HepG2 (cell line): Measurements from ENCODE around the gene CISD3. TPM values are rescaled to one million over a fixed set of nuclear protein-coding genes. Genes with fewer than 3 reads are reported as not detected.
A peak's percentile ranks its signal among the peaks of the same experiment; 100 is the strongest.

ENCODE experiments used
- CTCF ChIP-seq: sonication (generic); formaldehyde crosslinking; IDR thresholded peaks from 2 replicates; pipeline ENCODE4 v1.5.0; 2020; ENCODE audit warnings: mild to moderate bottlenecking, missing genetic modification reagents, moderate library complexity
- HES4 ChIP-seq: sonication (generic); formaldehyde crosslinking; IDR thresholded peaks from 2 replicates; pipeline ENCODE4 v1.9.0; 2021; ENCODE audit warnings: mild to moderate bottlenecking, missing genetic modification reagents, borderline replicate concordance
- KDM1A ChIP-seq: IDR thresholded peaks from 2 replicates; pipeline ENCODE4 v1.6.1; 2016; ENCODE audit warnings: missing compliant biosample characterization
- MIER2 ChIP-seq: IDR thresholded peaks from 2 replicates; pipeline ENCODE4 v1.6.1; 2016; ENCODE audit warnings: missing biosample characterization, missing genetic modification reagents
- PAF1 ChIP-seq: IDR thresholded peaks from 2 replicates; pipeline ENCODE4 v1.6.1; 2016; ENCODE audit warnings: missing genetic modification reagents, missing compliant biosample characterization
- PBX2 ChIP-seq: IDR thresholded peaks from 2 replicates; pipeline ENCODE4 v1.6.1; 2016; ENCODE audit warnings: control low read depth
- POLR2A ChIP-seq, 2 experiments: IDR thresholded peaks; 2 replicates each; pipeline ENCODE4 v1.6.1; 2011; ENCODE audit warnings: low read depth in 2 of 2, low read length in 2 of 2, mild to moderate bottlenecking in 1 of 2, moderate library complexity in 1 of 2; ENCODE audit not compliant: insufficient read depth in 1 of 2
- RBM39 ChIP-seq: fragments of 200-400 bp; formaldehyde crosslinking; IDR thresholded peaks from one replicate; pipeline ENCODE4 v1.6.1; 2018; ENCODE audit warnings: antibody characterized with exemption, mild to moderate bottlenecking, low read depth, low read length; ENCODE audit not compliant: poor library complexity, severe bottlenecking
- RFX5 ChIP-seq: IDR thresholded peaks from 2 replicates; pipeline ENCODE4 v1.6.1; 2011; ENCODE audit warnings: low read depth, low read length, improper control_type of control experiment
- SOX6 ChIP-seq, 2 experiments: fragments of 450-650 bp in 1 of 2; sonication (generic) in 1 of 2; formaldehyde crosslinking in 1 of 2; IDR thresholded peaks; 2 replicates each; pipeline versions ENCODE4 v1.4.0 to v1.6.1; 2017 to 2020; ENCODE audit warnings: antibody characterized with exemption in 1 of 2, mild to moderate bottlenecking in 1 of 2, missing genetic modification reagents in 1 of 2
- SRY ChIP-seq: sonication (generic); formaldehyde crosslinking; IDR thresholded peaks from 2 replicates; pipeline ENCODE4 v1.8.0; 2022; ENCODE audit warnings: mild to moderate bottlenecking, missing genetic modification reagents
- XRCC5 ChIP-seq: fragments of 200-400 bp; formaldehyde crosslinking; optimal IDR thresholded peaks from 2 replicates; pipeline ENCODE3; 2017; ENCODE audit warnings: mild to moderate bottlenecking, low read length
- ZC3H4 ChIP-seq: sonication (generic); formaldehyde crosslinking; IDR thresholded peaks from 2 replicates; pipeline ENCODE4 v1.4.0; 2020; ENCODE audit warnings: missing genetic modification reagents, borderline replicate concordance
- ZNF138 ChIP-seq: sonication (generic); formaldehyde crosslinking; IDR thresholded peaks from 2 replicates; pipeline ENCODE4 v1.5.0; 2020; ENCODE audit warnings: mild to moderate bottlenecking, low read depth, missing genetic modification reagents
- ZNF33A ChIP-seq: sonication (generic); formaldehyde crosslinking; IDR thresholded peaks from 2 replicates; pipeline ENCODE4 v1.5.1; 2020; ENCODE audit warnings: missing genetic modification reagents, mild to moderate bottlenecking, moderate library complexity, borderline replicate concordance
- ZNF512B ChIP-seq: sonication (generic); formaldehyde crosslinking; IDR thresholded peaks from 2 replicates; pipeline ENCODE4 v1.5.1; 2020; ENCODE audit warnings: missing genetic modification reagents, mild to moderate bottlenecking, borderline replicate concordance
- ZNF543 ChIP-seq: sonication (generic); formaldehyde crosslinking; IDR thresholded peaks from 2 replicates; pipeline ENCODE4 v1.4.0; 2020; ENCODE audit warnings: mild to moderate bottlenecking, missing genetic modification reagents
- ZNF567 ChIP-seq: sonication (generic); formaldehyde crosslinking; IDR thresholded peaks from 2 replicates; pipeline ENCODE4 v1.8.1; 2023; ENCODE audit warnings: mild to moderate bottlenecking, missing genetic modification reagents, borderline replicate concordance
- ZNF576 ChIP-seq: sonication (generic); formaldehyde crosslinking; IDR thresholded peaks from 2 replicates; pipeline ENCODE4 v1.4.0; 2020; ENCODE audit warnings: mild to moderate bottlenecking, missing genetic modification reagents
- ZNF629 ChIP-seq: sonication (generic); formaldehyde crosslinking; conservative IDR thresholded peaks from 2 replicates; pipeline ENCODE4 v1.5.0; 2020; ENCODE audit warnings: missing genetic modification reagents
- ZNF780A ChIP-seq: sonication (generic); formaldehyde crosslinking; IDR thresholded peaks from 2 replicates; pipeline ENCODE4 v1.8.0; 2022; ENCODE audit warnings: mild to moderate bottlenecking, missing genetic modification reagents, moderate library complexity
- ZNF83 ChIP-seq: sonication (generic); formaldehyde crosslinking; IDR thresholded peaks from 2 replicates; pipeline ENCODE4 v1.4.0; 2020; ENCODE audit warnings: missing genetic modification reagents, mild to moderate bottlenecking, borderline replicate concordance
- ZNF878 ChIP-seq: sonication (generic); formaldehyde crosslinking; IDR thresholded peaks from 2 replicates; pipeline ENCODE4 v1.8.1; 2023; ENCODE audit warnings: mild to moderate bottlenecking, missing genetic modification reagents, moderate library complexity
- polyA plus RNA-seq, 8 experiments: library from polyadenylated mRNA; depleted of rRNA in 3 of 8; stranded (reverse) in 7 of 8; unstranded in 1 of 8; fragments of >200 nt; fragmentation: Illumina TruSeq in 4 of 8; extraction: Trizol in 4 of 8; gene quantifications; 2 replicates each; pipeline versions ENCODE4 v1.2.1 to v1.2.3, GENCODE V29; 2011 to 2016; ENCODE audit warnings: low read depth in 4 of 8, missing spikeins in 1 of 8, mixed read lengths in 1 of 8; ENCODE audit not compliant: insufficient read depth in 1 of 8
- total RNA-seq, 5 experiments: library from RNA; depleted of rRNA; stranded (reverse); fragments of >200 nt; fragmentation: Illumina TruSeq; extraction: Trizol; gene quantifications; 2 replicates each; pipeline ENCODE4 v1.2.3, GENCODE V29; 2016; ENCODE audit warnings: low read depth in 1 of 5

Gene CISD3
- total and polyA plus RNA-seq, 2 of the 13 experiments (the other 11 are each of a cell fraction or from before 2014, with no cell fraction given) = 30.0 to 34.1 TPM

- TF ChIP-seq ZNF512B (no peak; the same call in 1 of the 2 replicates), SOX6 (IDR thresholded peaks at IDR 0.05) (no peak), SOX6 (CRISPR knock-in tag; IDR thresholded peaks at IDR 0.05) (0 out of 2 replicates have a peak, but pooled peaks have one; percentile 0), ZNF576 (CRISPR knock-in tag) (no peak), ZNF629 (CRISPR knock-in tag) (peak; percentile 94), ZNF138 (CRISPR knock-in tag) (0 out of 2 replicates have a peak, but pooled peaks have one; percentile 91), CTCF (CRISPR knock-in tag) (0 out of 2 replicates have a peak, but pooled peaks have one; percentile 1), ZC3H4 (CRISPR knock-in tag) (peak; percentile 99), ZNF33A (CRISPR knock-in tag) (peak; percentile 78; the same call in 1 of the 2 replicates), SRY (CRISPR knock-in tag) (peak; percentile 15; the same call in 1 of the 2 replicates), XRCC5 (peak; percentile 8), RFX5 (no peak), ZNF567 (CRISPR knock-in tag) (peak; percentile 73; the same call in 1 of the 2 replicates), POLR2A (IDR thresholded peaks at IDR 0.05; ENCODE audit: insufficient read depth in 1 of 2, low read depth in 2 of 2, low read length in 2 of 2) (peak in 1 of 2 experiments; percentile 17; a peak in 3 of 4 replicates), PAF1 (CRISPR knock-in tag) (0 out of 2 replicates have a peak, but pooled peaks have one; percentile 31), RBM39 (no peak), MIER2 (CRISPR knock-in tag) (no peak), ZNF780A (CRISPR knock-in tag) (0 out of 2 replicates have a peak, but pooled peaks have one; percentile 3), HES4 (CRISPR knock-in tag) (0 out of 2 replicates have a peak, but pooled peaks have one; percentile 10), ZNF83 (CRISPR knock-in tag) (0 out of 2 replicates have a peak, but pooled peaks have one; percentile 15), PBX2 (no peak), ZNF543 (CRISPR knock-in tag) (peak; percentile 9; the same call in 1 of the 2 replicates), KDM1A (CRISPR knock-in tag) (0 out of 2 replicates have a peak, but pooled peaks have one; percentile 39), ZNF878 (CRISPR knock-in tag) (no peak)
These were observed 27.0 kb upstream of the CISD3 start (continued) for GRCh38 chr17:38702916-38703741.
